Parathyroid adenoma (tissue), 2 donors: ENCODE measurements around the gene CHAD.

Experiments used
- H2AFZ ChIP-seq: fragments of 300-600 bp; sonication (generic); one replicate; pipeline ENCODE4 v1.7.0; 2017; ENCODE audit warnings: antibody characterized with exemption, mild to moderate bottlenecking
- H3K27ac ChIP-seq: fragments of 300-600 bp; sonication (generic); one replicate; pipeline ENCODE4 v1.7.0; 2017
- H3K27me3 ChIP-seq: fragments of 300-600 bp; sonication (generic); one replicate; pipeline ENCODE4 v1.7.0; 2017; ENCODE audit warnings: low read length; ENCODE audit not compliant: control insufficient read depth, insufficient read depth
- H3K36me3 ChIP-seq: fragments of 300-600 bp; sonication (generic); one replicate; pipeline ENCODE4 v1.7.0; 2017; ENCODE audit warnings: low read length; ENCODE audit not compliant: control insufficient read depth, insufficient read depth
- H3K4me1 ChIP-seq: fragments of 300-600 bp; sonication (generic); one replicate; pipeline ENCODE4 v1.7.0; 2017; ENCODE audit warnings: control low read depth
- H3K4me2 ChIP-seq: fragments of 300-600 bp; sonication (generic); one replicate; pipeline ENCODE4 v1.7.0; 2017; ENCODE audit warnings: low read length
- H3K4me3 ChIP-seq: fragments of 300-600 bp; sonication (generic); one replicate; pipeline ENCODE4 v1.7.0; 2017; ENCODE audit warnings: low read depth, low read length
- H3K79me2 ChIP-seq: fragments of 300-600 bp; sonication (generic); one replicate; pipeline ENCODE4 v1.7.0; 2017; ENCODE audit warnings: control low read depth
- H3K9ac ChIP-seq: fragments of 300-600 bp; sonication (generic); one replicate; pipeline ENCODE4 v1.7.0; 2017; ENCODE audit warnings: mild to moderate bottlenecking
- H3K9me3 ChIP-seq: fragments of 300-600 bp; sonication (generic); one replicate; pipeline ENCODE4 v1.7.0; 2017; ENCODE audit warnings: low read length; ENCODE audit not compliant: control insufficient read depth
- TF ChIP-seq, protein P1 (sequence below): fragments of 300-600 bp; sonication (generic); IDR thresholded peaks from one replicate; pipeline ENCODE4 v1.7.0; 2017; ENCODE audit warnings: antibody characterized with exemption, mild to moderate bottlenecking
- donor health status: primary hyperparathyroidism.

The CHAD gene

DNA sequence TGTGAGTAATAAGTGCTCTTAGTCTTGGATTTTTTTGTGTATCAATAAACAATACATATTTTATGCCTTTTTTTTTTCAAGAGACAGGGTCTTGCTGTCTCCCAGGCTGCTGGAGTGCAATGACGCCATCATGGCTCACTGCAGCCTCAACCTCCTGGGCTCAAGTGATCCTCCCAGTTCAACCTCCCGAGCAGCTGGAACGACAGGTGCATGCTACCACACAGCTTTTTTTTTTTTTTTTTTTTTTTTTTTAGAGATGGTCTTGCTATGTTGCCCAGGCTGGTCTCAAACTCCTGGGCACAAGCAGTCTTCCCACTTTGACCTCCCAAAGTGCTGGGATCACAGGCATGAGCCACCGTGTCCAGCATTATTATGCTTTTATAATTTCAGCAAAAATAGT is 29.7 kb downstream of the CHAD start:
- Histone ChIP-seq H3K27me3 (no peaks in the 10 kb centered on the region), H3K9me3 (no peaks in the 10 kb centered on the region), H2AFZ (no peak overlapping the region), H3K36me3 (no peaks in the 10 kb centered on the region), H3K79me2 (peaks cover 33% of the 10 kb centered on the region), H3K27ac (no peak overlapping the region), H3K9ac (no peak overlapping the region), H3K4me1 (peaks cover 13% of the 10 kb centered on the region), H3K4me3 (no peak overlapping the region), H3K4me2 (no peak overlapping the region)
- TF ChIP-seq, protein P1, sequence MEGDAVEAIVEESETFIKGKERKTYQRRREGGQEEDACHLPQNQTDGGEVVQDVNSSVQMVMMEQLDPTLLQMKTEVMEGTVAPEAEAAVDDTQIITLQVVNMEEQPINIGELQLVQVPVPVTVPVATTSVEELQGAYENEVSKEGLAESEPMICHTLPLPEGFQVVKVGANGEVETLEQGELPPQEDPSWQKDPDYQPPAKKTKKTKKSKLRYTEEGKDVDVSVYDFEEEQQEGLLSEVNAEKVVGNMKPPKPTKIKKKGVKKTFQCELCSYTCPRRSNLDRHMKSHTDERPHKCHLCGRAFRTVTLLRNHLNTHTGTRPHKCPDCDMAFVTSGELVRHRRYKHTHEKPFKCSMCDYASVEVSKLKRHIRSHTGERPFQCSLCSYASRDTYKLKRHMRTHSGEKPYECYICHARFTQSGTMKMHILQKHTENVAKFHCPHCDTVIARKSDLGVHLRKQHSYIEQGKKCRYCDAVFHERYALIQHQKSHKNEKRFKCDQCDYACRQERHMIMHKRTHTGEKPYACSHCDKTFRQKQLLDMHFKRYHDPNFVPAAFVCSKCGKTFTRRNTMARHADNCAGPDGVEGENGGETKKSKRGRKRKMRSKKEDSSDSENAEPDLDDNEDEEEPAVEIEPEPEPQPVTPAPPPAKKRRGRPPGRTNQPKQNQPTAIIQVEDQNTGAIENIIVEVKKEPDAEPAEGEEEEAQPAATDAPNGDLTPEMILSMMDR, result no peak

DNA sequence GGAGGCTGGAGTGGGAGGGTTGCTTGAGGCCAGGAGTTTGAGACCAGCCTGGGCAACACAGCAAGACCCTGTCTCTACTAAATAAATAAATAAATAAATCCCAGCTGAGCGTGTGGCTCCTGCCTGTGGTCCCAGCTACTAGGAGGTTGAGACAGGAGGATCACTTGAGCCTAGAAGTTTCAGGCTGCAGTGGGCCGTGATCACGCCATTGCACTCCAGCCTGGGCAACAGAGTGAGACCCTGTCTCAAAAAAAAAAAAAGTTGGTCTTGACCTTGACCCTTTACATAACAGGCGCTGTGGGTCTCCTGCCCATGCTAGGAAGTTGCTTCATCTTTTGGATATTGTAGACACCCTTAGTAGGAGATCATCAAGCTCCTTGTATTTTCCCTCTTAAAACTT is 31.3 kb downstream of the CHAD start:
- Histone ChIP-seq H3K27ac (no peak overlapping the region), H3K4me3 (no peak overlapping the region), H3K4me2 (no peak overlapping the region), H3K9ac (no peak overlapping the region), H3K36me3 (no peaks in the 10 kb centered on the region), H3K79me2 (peaks cover 34% of the 10 kb centered on the region), H2AFZ (no peak overlapping the region), H3K9me3 (no peaks in the 10 kb centered on the region), H3K4me1 (peaks cover 10% of the 10 kb centered on the region), H3K27me3 (no peaks in the 10 kb centered on the region)
- TF ChIP-seq, protein P1, result no peak

GRCh38 chr17:50432125-50432762 is 36.4 kb downstream of the CHAD start:
- Histone ChIP-seq H3K27ac (peak overlapping the region; percentile 27), H3K79me2 (peaks cover 27% of the 10 kb centered on the region), H2AFZ (no peak overlapping the region), H3K4me2 (no peak overlapping the region), H3K4me3 (no peak overlapping the region), H3K27me3 (no peaks in the 10 kb centered on the region), H3K9ac (no peak overlapping the region), H3K4me1 (peaks cover 8% of the 10 kb centered on the region), H3K36me3 (no peaks in the 10 kb centered on the region), H3K9me3 (no peaks in the 10 kb centered on the region)
- TF ChIP-seq, protein P1, result no peak

DNA sequence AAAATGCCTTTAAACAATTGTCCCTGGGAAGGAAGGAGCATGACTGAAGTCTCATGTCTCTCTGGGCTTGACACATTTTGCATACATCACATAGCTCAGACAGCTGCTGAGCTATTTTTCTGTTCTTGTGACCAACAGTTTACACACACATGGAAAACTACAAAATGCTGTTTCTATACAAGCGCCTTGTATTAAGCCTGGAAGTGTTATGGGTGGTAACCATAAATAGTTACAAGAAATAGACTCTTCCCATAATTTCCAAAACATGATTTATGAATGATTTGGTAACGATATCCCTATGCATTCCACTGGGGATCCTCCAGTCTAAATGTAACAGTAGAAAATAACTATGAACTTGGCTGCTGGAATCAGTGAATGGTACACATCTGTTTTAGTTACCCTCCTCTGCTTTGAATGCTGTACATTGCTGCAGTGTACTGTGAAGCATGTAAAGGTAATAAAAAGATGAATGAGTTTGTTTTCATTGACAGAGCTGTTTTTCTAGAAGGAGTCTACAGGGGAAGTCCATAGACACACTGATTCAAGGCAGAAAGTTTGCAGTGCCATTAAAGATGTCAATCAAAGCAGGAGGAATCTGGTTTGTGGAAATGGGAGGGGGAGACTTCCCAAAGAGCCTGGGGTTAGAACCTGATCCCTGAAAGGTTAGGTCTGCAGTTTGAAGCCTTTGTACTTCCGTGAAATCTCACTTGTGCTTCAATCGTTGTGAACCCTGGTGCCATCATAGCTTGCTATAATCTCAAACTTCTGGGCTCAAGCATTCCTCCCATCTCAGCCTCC is 37.7 kb downstream of the CHAD start:
- no peak overlapping the region for H3K27ac ChIP-seq
- TF ChIP-seq, protein P1, result no peak

More for the DNA sequence above, 37.7 kb downstream of the CHAD start:
- Histone ChIP-seq H3K27me3 (no peaks in the 10 kb centered on the region), H3K36me3 (no peaks in the 10 kb centered on the region), H3K4me2 (no peak overlapping the region), H2AFZ (no peak overlapping the region), H3K79me2 (peaks cover 25% of the 10 kb centered on the region), H3K9me3 (no peaks in the 10 kb centered on the region), H3K4me1 (peaks cover 16% of the 10 kb centered on the region), H3K9ac (no peak overlapping the region), H3K4me3 (no peak overlapping the region)
